Brain microvascular endothelial cell (primary cell): ENCODE data around the gene TEC.
"Not testable (repeated sequence)": the region's sequence is repeated elsewhere in the genome, so short reads cannot be mapped to it uniquely, and the experiment has no call there.

Experiments used
- DNase-seq: peaks from one replicate; pipeline ENCODE4 v3.0.0-alpha.2; 2020
- H3K27ac ChIP-seq: fragments of 250-450 bp; sonication (Bioruptor Pico); 2 replicates; pipeline ENCODE4 v1.5.1; 2020; ENCODE audit warnings: mild to moderate bottlenecking, moderate library complexity
- H3K27me3 ChIP-seq: fragments of 250-450 bp; sonication (Bioruptor Pico); replicated peaks from 2 replicates; pipeline ENCODE4 v1.5.1; 2020; ENCODE audit warnings: mild to moderate bottlenecking
- H3K36me3 ChIP-seq: fragments of 250-450 bp; sonication (Bioruptor Pico); replicated peaks from 2 replicates; pipeline ENCODE4 v1.5.1; 2020; ENCODE audit warnings: mild to moderate bottlenecking
- H3K4me3 ChIP-seq: 2 replicates; pipeline ENCODE4 v1.5.1; 2011; ENCODE audit warnings: low read depth, mild to moderate bottlenecking, control low read depth, low read length, moderate library complexity
- CTCF ChIP-seq: IDR thresholded peaks from 2 replicates; pipeline ENCODE4 v1.5.1; 2011; ENCODE audit warnings: low read depth, mild to moderate bottlenecking, moderate library complexity, low read length, control low read depth, inconsistent platforms; ENCODE audit errors: missing control alignments
- in situ Hi-C: cut with HindIII; loops from 2 replicates; pipeline ENCODE4 v1.10.0; 2017; ENCODE audit warnings: low sequenced_read_pairs, low pct_ligation_motif_present

The TEC gene

GRCh38 chr4:48169636-48170035 is 100.0 kb downstream of the TEC start:
- no peak for DNase-seq
- Histone ChIP-seq H3K36me3 (no peaks in the 10 kb centered on the region), H3K27ac (no peak overlapping the region), H3K27me3 (no peaks in the 10 kb centered on the region), H3K4me3 (no peak overlapping the region)
- in situ Hi-C loops, result no loop called here
- no peak for TF ChIP-seq CTCF

GRCh38 chr4:48167538-48168263 is 101.9 kb downstream of the TEC start:
- no peak for DNase-seq
- no peak overlapping the region for H3K27ac ChIP-seq
- in situ Hi-C loops, result no loop called here
- no peaks in the 10 kb centered on the region for H3K36me3 ChIP-seq
- H3K4me3 ChIP-seq, result no peak overlapping the region
- no peak for TF ChIP-seq CTCF
- no peaks in the 10 kb centered on the region for H3K27me3 ChIP-seq

- H3K36me3 ChIP-seq, H3K4me3 ChIP-seq, DNase-seq, H3K27ac ChIP-seq, H3K27me3 ChIP-seq, in situ Hi-C loops: not testable (repeated sequence)
Observed at GRCh38 chr4:48164561-48164960, 105.1 kb downstream of the TEC start.

GRCh38 chr4:48163746-48164145 is 105.9 kb downstream of the TEC start:
- in situ Hi-C loops, result no loop called here
- no peak for TF ChIP-seq CTCF
- Histone ChIP-seq H3K36me3 (no peaks in the 10 kb centered on the region), H3K27ac (no peak overlapping the region), H3K27me3 (no peaks in the 10 kb centered on the region), H3K4me3 (no peak overlapping the region)
- no peak for DNase-seq

GRCh38 chr4:48162162-48162561 is 107.5 kb downstream of the TEC start:
- Histone ChIP-seq H3K4me3 (no peak overlapping the region), H3K27me3 (no peaks in the 10 kb centered on the region), H3K36me3 (no peaks in the 10 kb centered on the region), H3K27ac (peak overlapping the region; percentile 55)
- in situ Hi-C loops, result no loop called here
- no peak for TF ChIP-seq CTCF
- DNase-seq, result peak; percentile 37

GRCh38 chr4:48157271-48157670 is 112.4 kb downstream of the TEC start:
- DNase-seq, result no peak
- H3K27me3 ChIP-seq, result no peaks in the 10 kb centered on the region
- no peaks in the 10 kb centered on the region for H3K36me3 ChIP-seq
- in situ Hi-C loops, result no loop called here
- TF ChIP-seq CTCF, result no peak
- no peak overlapping the region for H3K27ac ChIP-seq
- no peak overlapping the region for H3K4me3 ChIP-seq
